Astrocyte of the cerebellum (primary cell): ENCODE data around the gene EFCAB5.

Experiments used
- DNase-seq: peaks from one replicate; pipeline ENCODE4 v3.0.0-alpha.2; 2011; ENCODE audit warnings: low read depth
- H3K4me3 ChIP-seq: 2 replicates; pipeline ENCODE4 v1.5.1; 2011; ENCODE audit warnings: mild to moderate bottlenecking, low read depth, low read length, moderate library complexity
- CTCF ChIP-seq: IDR thresholded peaks from 2 replicates; pipeline ENCODE4 v1.5.1; 2012; ENCODE audit warnings: low read length, low read depth, moderate library complexity, mild to moderate bottlenecking; ENCODE audit errors: missing control alignments
- in situ Hi-C: cut with HindIII; loops from 2 replicates; pipeline ENCODE4 v1.10.0; 2017; ENCODE audit warnings: low sequenced_read_pairs

The EFCAB5 gene

GRCh38 chr17:29909236-29910003, 32.0 kb upstream of the EFCAB5 start:
- no peak for DNase-seq
- in situ Hi-C loops: no loop called here
- TF ChIP-seq CTCF: no peak
- H3K4me3 ChIP-seq: no peak overlapping the region

DNA sequence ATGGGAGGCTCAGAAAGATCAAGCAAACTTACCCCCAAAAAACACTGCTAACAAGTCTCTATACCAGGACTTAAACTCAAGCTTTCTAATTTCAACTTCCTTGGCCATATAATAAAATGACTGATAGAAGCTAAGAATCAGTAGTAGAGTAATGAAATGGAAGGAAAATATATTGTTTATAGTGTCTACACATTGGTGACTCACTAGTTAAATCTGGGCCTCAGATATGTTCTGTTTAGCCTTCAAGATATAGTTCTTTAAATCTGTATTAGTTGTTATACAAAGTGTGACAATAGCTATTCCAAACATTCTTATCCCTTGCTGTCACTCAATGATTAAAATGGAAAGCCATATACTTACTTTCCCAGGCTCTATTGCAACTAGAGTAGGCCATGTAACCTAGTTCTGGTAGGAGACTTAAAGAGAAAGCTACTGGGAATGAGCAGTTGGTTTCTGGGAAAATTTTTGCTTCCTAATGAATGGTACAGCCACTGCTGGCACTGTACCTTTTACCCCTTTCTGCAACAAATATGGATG, 29.7 kb upstream of the EFCAB5 start:
- DNase-seq: no peak
- no peak overlapping the region for H3K4me3 ChIP-seq
- in situ Hi-C loops: no loop called here
- TF ChIP-seq CTCF: no peak

- TF ChIP-seq CTCF: no peak
- no peak overlapping the region for H3K4me3 ChIP-seq
- in situ Hi-C loops: no loop called here
- no peak for DNase-seq
Measured at GRCh38 chr17:29914819-29915537, 26.5 kb upstream of the EFCAB5 start.

- H3K4me3 ChIP-seq: no peak overlapping the region
- in situ Hi-C loops: no loop called here
- no peak for DNase-seq
- no peak for TF ChIP-seq CTCF
Measured at GRCh38 chr17:29918016-29918415, 23.4 kb upstream of the EFCAB5 start.

GRCh38 chr17:29918922-29919856, 22.2 kb upstream of the EFCAB5 start:
- H3K4me3 ChIP-seq: no peak overlapping the region
- in situ Hi-C loops: no loop called here
- no peak for DNase-seq
- no peak for TF ChIP-seq CTCF

DNA sequence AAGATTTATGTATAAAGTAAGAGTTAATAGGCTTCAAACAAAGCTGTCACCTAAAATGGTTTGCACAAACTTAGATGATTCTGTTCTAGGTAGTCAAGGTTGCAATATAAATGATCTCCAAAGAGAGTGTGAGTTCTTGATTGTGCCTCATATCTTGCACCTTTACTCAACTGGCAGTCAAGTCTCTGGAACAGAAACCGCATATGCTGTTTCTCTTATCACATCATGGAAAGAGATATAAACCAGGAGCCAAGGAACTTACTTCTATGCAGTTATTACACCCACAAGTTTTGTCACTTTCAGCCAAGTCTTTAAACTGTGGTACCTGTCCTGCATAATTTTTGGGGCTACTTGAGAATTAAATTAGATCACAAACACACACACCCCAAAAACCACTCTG, 16.6 kb upstream of the EFCAB5 start:
- H3K4me3 ChIP-seq: no peak overlapping the region
- in situ Hi-C loops: no loop called here
- no peak for TF ChIP-seq CTCF
- no peak for DNase-seq
